OCI-LY1 (cell line): ENCODE data around the gene CD79A.

Experiments
- CTCF ChIP-seq: fragments of 200-600 bp; sonication (generic), shearing (Covaris generic); IDR thresholded peaks from 2 replicates; pipeline ENCODE4 v1.5.1; 2017; ENCODE audit warnings: mild to moderate bottlenecking, antibody characterized with exemption, low read length, moderate library complexity, mixed read lengths
- EZH2 ChIP-seq: fragments of 200-600 bp; sonication (generic), shearing (Covaris generic); IDR thresholded peaks from 2 replicates; pipeline ENCODE4 v1.8.0; 2017; ENCODE audit warnings: borderline replicate concordance, mixed run types, mild to moderate bottlenecking, antibody characterized with exemption, low read length, moderate library complexity, mixed read lengths

GRCh38 chr19:41930322-41930722 is 53.2 kb downstream of the CD79A start:
- TF ChIP-seq CTCF, result no peak
- no peak for TF ChIP-seq EZH2
